Tracheal epithelial cell (primary cell): Measurements from ENCODE around the gene GJA3. TPM values are rescaled to one million over a fixed set of nuclear protein-coding genes. Genes with fewer than 3 reads are reported as not detected.

Source experiments
- total RNA-seq: library from RNA; depleted of rRNA; stranded (reverse); fragments of >200 nt; gene quantifications from 2 replicates; pipeline ENCODE4 v1.2.1, GENCODE V29; 2014

The GJA3 gene
- total RNA-seq, result 0.21 and 0.24 TPM in 2 replicates

GRCh38 chr13:20160306-20161274 is at the start of gene GJA3:
TSS of gene GJA3 (minus strand) at chr13:20161052. CDS start at chr13:20143288, 17,764 bp downstream.

GRCh38 chr13:20192836-20193161 is 31.9 kb upstream of the GJA3 start, which contains the start of gene GJB2:
TSS of gene GJB2 (minus strand) at chr13:20192938. CDS start at chr13:20189581, 3,357 bp downstream.

Other genes starting within 250 kb of the GJA3 start
- 50.4 and 63.7 TPM in 2 replicates for gene ZMYM2, start 202.3 kb downstream of the GJA3 start, total RNA-seq
- 131 and 380 TPM in 2 replicates for gene GJB2, start 31.9 kb upstream of the GJA3 start, total RNA-seq
- 22.4 and 51.8 TPM in 2 replicates for gene GJB6, start 71.3 kb upstream of the GJA3 start, total RNA-seq